NCI-H748 (cell line): Measurements from ENCODE around the gene UVRAG.

Experiments used
- DNase-seq: peaks from one replicate; lab custom pipeline; 2025; ENCODE audit not compliant: unreplicated experiment; lab: John Stamatoyannopoulos, UW

The UVRAG gene

GRCh38 chr11:75996523-75997442, 181.8 kb downstream of the UVRAG start:
- DNase-seq: no peak

DNA sequence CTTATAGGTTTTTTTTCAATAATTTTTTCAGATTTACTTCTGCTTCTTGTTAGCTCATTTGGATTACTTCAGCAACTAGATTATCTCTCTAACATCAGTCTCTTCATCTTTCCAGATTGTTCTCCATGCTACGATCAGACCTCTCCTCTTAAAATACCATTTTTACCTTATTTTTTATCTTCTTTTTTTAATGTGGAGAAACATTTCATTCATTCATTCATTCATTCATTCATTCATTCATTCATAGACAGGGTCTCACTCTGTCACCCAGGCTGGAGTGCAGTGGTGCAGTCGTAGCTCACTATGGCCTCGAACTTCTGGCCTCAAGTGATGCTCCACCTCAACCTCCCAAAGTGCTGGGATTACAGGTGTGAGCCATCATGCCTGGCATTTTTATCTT, 189.4 kb downstream of the UVRAG start:
- DNase-seq: no peak

GRCh38 chr11:76005756-76006155, 190.7 kb downstream of the UVRAG start:
- DNase-seq: no peak

DNA sequence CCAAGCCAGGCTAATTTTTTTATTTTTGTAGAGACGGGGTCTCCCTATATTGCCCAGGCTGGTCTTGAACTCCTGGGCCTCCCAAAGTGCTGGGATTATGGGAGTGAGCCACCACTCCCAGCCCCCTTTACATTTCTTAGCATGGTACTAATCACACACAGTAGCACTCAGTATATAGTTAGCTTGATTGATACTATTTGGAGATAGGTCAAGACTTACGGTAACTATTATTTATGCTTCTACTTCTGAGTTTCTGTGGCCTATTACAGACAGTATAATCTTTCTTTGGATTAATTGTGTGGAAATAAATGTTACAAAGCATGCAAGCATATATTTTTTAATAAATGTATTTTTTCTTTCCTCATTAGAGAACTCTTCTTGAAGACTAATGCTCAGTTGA, 192.2 kb downstream of the UVRAG start:
- DNase-seq: no peak

- no peak for DNase-seq
Measured at GRCh38 chr11:76008474-76008873, 193.5 kb downstream of the UVRAG start.

DNA sequence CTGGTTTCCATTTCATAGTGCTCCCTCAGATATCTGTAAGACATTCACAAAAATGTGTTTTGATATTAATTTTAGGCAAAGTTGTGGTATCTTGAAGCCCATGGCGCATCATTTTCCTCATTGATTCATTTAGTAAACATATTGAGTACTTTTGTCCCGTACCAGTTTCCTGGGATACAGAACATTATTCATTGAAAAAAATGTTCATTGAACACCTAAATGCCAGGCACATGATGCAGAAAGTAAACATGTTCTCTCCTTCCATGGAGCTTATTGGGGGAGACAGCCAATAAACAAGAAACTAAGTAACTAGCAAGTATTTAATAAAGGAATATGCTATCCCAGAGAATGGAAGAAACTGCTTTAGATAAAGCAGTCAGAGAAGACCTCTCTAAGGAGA, 195.0 kb downstream of the UVRAG start:
- no peak for DNase-seq

DNA sequence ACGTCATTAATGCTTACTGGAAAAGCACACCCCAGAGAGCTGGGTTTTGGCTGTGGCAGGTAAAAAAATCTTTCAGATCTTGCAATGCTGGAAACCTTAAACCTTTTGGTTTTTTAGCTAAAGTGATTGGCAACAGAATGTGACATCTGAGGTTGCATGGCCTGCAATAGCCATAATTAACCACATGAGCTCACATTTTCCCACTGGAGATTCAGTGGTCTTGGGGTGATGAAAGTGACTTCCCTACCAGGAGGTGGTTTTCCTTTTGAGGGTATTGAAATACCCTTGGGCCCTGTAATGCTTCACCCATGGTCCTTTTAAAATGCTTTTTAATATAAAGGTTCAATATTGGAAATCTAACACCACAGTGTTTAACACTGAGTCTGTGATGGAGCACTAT, 198.5 kb downstream of the UVRAG start:
- DNase-seq: no peak

DNA sequence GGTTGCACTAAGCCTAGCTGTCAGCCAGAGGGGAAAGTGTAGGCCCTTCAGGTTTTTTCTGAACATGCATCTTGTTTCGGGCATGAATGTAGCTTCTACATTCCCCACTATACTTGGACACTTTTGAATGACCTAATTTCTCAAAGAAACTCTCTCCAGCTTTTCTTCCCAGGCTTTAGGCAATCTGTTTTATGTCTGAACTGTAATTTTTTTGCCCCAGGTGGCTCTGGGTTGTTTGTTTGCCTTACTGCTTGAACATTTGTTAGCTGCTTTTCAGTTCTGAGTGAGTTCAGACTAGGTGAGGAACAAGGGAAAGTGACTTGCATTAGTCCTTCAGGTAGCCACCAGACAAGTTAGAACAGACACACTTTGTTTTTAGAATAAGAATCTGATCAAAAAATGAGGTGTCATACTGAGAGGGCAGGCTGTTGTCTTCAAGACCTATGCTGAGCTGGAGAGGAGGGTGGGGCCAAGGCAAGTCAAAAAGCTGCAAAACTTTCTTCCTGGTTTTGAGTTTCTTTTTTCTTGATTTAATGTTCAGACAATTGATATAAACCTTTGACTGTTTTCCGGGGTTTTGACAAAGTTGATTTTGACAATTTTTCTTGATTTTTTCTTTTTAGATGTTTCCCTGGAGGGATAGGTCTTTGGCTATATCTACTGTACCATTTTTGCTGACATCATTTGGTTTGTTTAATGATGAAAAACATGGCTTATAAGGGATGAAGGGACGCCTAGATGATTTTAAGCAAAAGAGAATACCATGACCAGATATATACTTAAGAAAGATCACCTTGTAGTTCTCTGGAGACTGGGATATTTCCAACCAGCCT, 208.4 kb downstream of the UVRAG start:
- no peak for DNase-seq

GRCh38 chr11:76025068-76025467, 210.1 kb downstream of the UVRAG start:
- no peak for DNase-seq

DNA sequence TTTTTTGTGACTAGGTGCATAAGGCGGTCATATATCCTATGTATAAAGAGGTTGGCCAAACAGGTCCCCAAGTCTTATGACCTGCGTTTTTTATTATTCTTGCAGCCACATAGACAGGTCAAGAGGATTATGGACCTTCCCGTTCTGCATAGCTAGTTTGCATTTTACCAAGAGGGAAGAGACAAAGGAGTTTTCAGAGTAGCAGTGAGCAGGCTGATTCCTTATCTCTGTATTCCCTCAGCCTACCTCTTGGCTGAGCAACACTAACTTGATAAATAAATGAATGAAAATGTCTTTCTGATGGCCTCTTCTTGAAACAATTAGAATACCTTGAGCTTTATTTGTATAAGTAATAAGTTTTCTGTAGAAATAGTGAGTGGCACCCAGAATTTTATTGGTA, 210.8 kb downstream of the UVRAG start:
- DNase-seq: no peak

GRCh38 chr11:76026281-76026680, 211.3 kb downstream of the UVRAG start:
- no peak for DNase-seq

DNA sequence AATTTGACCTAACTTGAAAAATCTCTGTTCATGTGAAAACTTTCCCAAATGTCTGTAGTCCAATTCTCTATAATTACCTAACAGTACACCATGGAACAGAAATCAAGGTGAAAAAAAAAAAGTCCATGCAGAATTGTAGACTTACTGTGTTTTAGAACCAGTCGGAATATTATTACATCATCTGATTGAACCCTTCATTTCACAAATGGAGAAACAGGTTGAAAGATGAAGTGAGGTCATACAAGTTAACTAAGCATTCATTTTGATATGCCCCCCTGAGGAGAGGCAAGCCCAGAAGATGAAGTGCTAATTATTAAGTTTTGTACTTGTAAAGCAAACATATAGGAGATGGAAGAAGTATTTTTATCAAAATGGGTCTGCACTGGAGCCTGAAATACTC, 211.9 kb downstream of the UVRAG start:
- no peak for DNase-seq

DNA sequence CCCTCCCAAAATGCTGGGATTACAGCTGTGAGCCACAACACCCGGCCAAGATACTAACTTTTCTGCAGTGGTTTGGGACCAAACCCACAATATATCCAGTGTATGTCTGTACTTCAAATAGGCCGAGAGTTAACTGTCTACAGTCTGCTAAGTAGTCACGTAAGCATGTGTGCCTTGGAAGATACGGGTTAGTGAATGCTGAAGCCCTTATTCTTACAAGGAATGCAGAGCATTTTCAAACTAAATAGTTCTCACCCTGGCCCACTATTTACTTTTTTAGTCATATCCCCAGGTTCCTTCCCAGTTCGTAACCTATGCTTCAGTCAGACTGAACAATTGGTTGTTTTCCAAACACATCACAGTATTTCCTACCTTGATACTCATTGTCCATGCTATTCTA, 215.3 kb downstream of the UVRAG start:
- no peak for DNase-seq

- DNase-seq: no peak
Measured at GRCh38 chr11:76030968-76031590, 216.1 kb downstream of the UVRAG start.

GRCh38 chr11:76033699-76034098, 218.7 kb downstream of the UVRAG start:
- DNase-seq: no peak

DNA sequence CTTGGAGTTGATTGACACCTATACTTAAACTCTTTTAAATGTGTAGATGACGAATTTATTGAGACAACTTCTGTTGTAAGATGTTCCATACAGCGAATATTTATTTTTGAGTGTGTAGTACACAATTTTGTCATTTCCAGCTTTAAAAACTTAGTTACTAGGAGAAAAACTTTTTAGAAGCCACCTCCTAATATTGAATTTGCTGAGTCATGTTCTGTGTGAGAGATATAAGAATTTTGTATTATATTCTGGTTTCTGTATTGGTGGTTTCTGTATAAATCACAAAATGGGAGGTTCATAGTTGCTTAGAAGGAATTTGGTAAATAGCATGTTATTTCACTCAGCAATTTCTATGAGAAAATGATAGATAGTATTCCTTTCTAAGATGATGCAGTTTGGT, 220.0 kb downstream of the UVRAG start:
- no peak for DNase-seq

GRCh38 chr11:76038608-76039007, 223.6 kb downstream of the UVRAG start:
- no peak for DNase-seq

DNA sequence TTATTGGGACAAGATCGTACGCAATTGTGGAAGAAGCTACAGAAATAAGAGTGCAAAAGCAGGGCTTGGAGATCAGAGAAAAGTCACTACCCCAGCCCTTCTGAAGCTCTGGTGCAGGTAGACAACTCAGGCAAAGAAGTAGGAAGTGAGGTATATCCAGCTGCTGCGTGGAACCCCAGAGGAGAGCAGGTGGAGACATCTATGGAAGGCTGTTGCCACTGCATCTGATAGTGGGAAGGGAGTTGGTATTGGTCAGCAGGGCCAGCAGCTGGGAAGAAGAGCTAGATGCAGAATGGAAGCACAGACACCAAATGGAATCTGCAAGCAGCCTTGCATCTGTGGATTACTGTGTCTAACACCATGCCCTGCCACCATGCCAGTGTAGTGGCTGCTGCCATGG, 226.2 kb downstream of the UVRAG start:
- DNase-seq: no peak

- no peak for DNase-seq
Measured at GRCh38 chr11:76044750-76045320, 229.8 kb downstream of the UVRAG start.

DNA sequence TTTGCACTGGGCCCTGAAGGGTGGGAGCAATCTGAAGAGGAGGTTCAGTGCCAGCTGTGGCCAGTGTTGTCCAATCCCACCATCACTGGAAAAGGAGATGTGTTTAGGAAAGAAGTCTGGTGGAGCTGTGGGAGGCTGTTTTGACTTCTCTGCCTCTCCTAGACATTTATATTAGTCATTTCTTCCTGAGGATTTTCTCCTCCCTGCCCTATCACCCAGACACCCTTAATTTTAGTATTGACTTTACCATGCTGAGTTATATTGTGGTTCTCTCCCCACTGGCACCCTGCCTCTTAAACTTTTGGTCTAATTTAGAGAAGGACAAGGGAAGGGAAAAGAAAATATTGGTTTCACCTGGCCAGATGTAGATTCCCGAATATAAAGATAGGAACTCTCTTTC, 232.2 kb downstream of the UVRAG start:
- DNase-seq: no peak

- DNase-seq: no peak
Measured at GRCh38 chr11:76047766-76048165, 232.8 kb downstream of the UVRAG start.
